HepG2 (cell line): ENCODE data around the gene ARL2. TPM values are rescaled to one million over a fixed set of nuclear protein-coding genes. Genes with fewer than 3 reads are reported as not detected.

ENCODE experiments used
- JARID2 ChIP-seq: sonication (generic); formaldehyde crosslinking; IDR thresholded peaks from 2 replicates; pipeline ENCODE4 v1.8.1; 2023; ENCODE audit warnings: missing genetic modification reagents, inconsistent platforms; ENCODE audit not compliant: insufficient replicate concordance
- KAT8 ChIP-seq: IDR thresholded peaks from 2 replicates; pipeline ENCODE4 v1.6.1; 2016; ENCODE audit warnings: missing genetic modification reagents, missing compliant biosample characterization
- KDM1A ChIP-seq: IDR thresholded peaks from 2 replicates; pipeline ENCODE4 v1.6.1; 2016; ENCODE audit warnings: missing compliant biosample characterization
- PHF5A ChIP-seq: IDR thresholded peaks from one replicate; pipeline ENCODE4 v1.6.1; 2018; ENCODE audit warnings: low read depth, missing genetic modification reagents; ENCODE audit not compliant: unreplicated experiment
- REL ChIP-seq: sonication (generic); formaldehyde crosslinking; conservative IDR thresholded peaks from 2 replicates; pipeline ENCODE4 v1.8.0; 2022; ENCODE audit warnings: mild to moderate bottlenecking, missing genetic modification reagents, moderate library complexity
- SIX1 ChIP-seq: sonication (generic); formaldehyde crosslinking; IDR thresholded peaks from 2 replicates; pipeline ENCODE4 v1.4.0; 2020; ENCODE audit warnings: missing genetic modification reagents, borderline replicate concordance
- ZNF263 ChIP-seq: sonication (generic); formaldehyde crosslinking; IDR thresholded peaks from 2 replicates; pipeline ENCODE4 v1.4.0; 2020; ENCODE audit warnings: missing genetic modification reagents
- ZNF264 ChIP-seq: sonication (generic); formaldehyde crosslinking; IDR thresholded peaks from 2 replicates; pipeline ENCODE4 v1.4.0; 2020; ENCODE audit warnings: missing genetic modification reagents
- ZNF552 ChIP-seq: sonication (generic); formaldehyde crosslinking; IDR thresholded peaks from 2 replicates; pipeline ENCODE4 v1.9.0; 2022; ENCODE audit warnings: missing genetic modification reagents, mild to moderate bottlenecking, borderline replicate concordance
- ZNF564 ChIP-seq: sonication (generic); formaldehyde crosslinking; IDR thresholded peaks from 2 replicates; pipeline ENCODE4 v1.8.1; 2023; ENCODE audit warnings: mild to moderate bottlenecking, missing genetic modification reagents
- ZNF674 ChIP-seq: sonication (generic); formaldehyde crosslinking; IDR thresholded peaks from 2 replicates; pipeline ENCODE4 v1.5.0; 2020; ENCODE audit warnings: low read depth, mild to moderate bottlenecking, missing genetic modification reagents
- ZNF75D ChIP-seq: sonication (generic); formaldehyde crosslinking; IDR thresholded peaks from 2 replicates; pipeline ENCODE4 v1.8.1; 2023; ENCODE audit warnings: missing genetic modification reagents, mild to moderate bottlenecking, borderline replicate concordance
- ZNF761 ChIP-seq: sonication (generic); formaldehyde crosslinking; conservative IDR thresholded peaks from 2 replicates; pipeline ENCODE4 v1.4.0; 2020; ENCODE audit warnings: mild to moderate bottlenecking, missing genetic modification reagents
- ZSCAN29 ChIP-seq: sonication (generic); formaldehyde crosslinking; conservative IDR thresholded peaks from 2 replicates; pipeline ENCODE4 v1.4.0; 2020; ENCODE audit warnings: mild to moderate bottlenecking, missing genetic modification reagents
- polyA plus RNA-seq, 8 experiments: library from polyadenylated mRNA; depleted of rRNA in 3 of 8; stranded (reverse) in 7 of 8; unstranded in 1 of 8; fragments of >200 nt; fragmentation: Illumina TruSeq in 4 of 8; extraction: Trizol in 4 of 8; gene quantifications; 2 replicates each; pipeline versions ENCODE4 v1.2.1 to v1.2.3, GENCODE V29; 2011 to 2016; ENCODE audit warnings: low read depth in 4 of 8, missing spikeins in 1 of 8, mixed read lengths in 1 of 8; ENCODE audit not compliant: insufficient read depth in 1 of 8
- total RNA-seq, 5 experiments: library from RNA; depleted of rRNA; stranded (reverse); fragments of >200 nt; fragmentation: Illumina TruSeq; extraction: Trizol; gene quantifications; 2 replicates each; pipeline ENCODE4 v1.2.3, GENCODE V29; 2016; ENCODE audit warnings: low read depth in 1 of 5
- TF ChIP-seq, protein P1 (sequence below): sonication (generic); formaldehyde crosslinking; IDR thresholded peaks from 2 replicates; pipeline ENCODE4 v1.5.1; 2020; ENCODE audit warnings: missing genetic modification reagents, mild to moderate bottlenecking, borderline replicate concordance
- TF ChIP-seq, protein P2 (sequence below): sonication (generic); formaldehyde crosslinking; IDR thresholded peaks from 2 replicates; pipeline ENCODE4 v1.4.0; 2020; ENCODE audit warnings: missing genetic modification reagents, low read depth, mild to moderate bottlenecking, borderline replicate concordance
- TF ChIP-seq, protein P3 (sequence below): sonication (generic); formaldehyde crosslinking; IDR thresholded peaks from 2 replicates; pipeline ENCODE4 v1.4.0; 2020; ENCODE audit warnings: missing genetic modification reagents
- TF ChIP-seq, protein P4 (sequence below): sonication (generic); formaldehyde crosslinking; IDR thresholded peaks from 2 replicates; pipeline ENCODE4 v1.5.1; 2020; ENCODE audit warnings: mild to moderate bottlenecking, missing genetic modification reagents, moderate library complexity
- TF ChIP-seq, protein P5 (sequence below): sonication (generic); formaldehyde crosslinking; IDR thresholded peaks from 2 replicates; pipeline ENCODE4 v1.5.0; 2020; ENCODE audit warnings: missing genetic modification reagents, mild to moderate bottlenecking, borderline replicate concordance
- TF ChIP-seq, protein P6 (sequence below), 2 experiments: IDR thresholded peaks; 2 replicates each; pipeline ENCODE4 v1.6.1; 2011 to 2012; ENCODE audit warnings: low read length in 2 of 2, borderline replicate concordance in 1 of 2, low read depth in 1 of 2, mild to moderate bottlenecking in 1 of 2, moderate library complexity in 1 of 2

Gene ARL2
- total and polyA plus RNA-seq, 2 of the 13 experiments (the other 11 are each of a cell fraction or from before 2014, with no cell fraction given) = 82.9 to 84.4 TPM

DNA sequence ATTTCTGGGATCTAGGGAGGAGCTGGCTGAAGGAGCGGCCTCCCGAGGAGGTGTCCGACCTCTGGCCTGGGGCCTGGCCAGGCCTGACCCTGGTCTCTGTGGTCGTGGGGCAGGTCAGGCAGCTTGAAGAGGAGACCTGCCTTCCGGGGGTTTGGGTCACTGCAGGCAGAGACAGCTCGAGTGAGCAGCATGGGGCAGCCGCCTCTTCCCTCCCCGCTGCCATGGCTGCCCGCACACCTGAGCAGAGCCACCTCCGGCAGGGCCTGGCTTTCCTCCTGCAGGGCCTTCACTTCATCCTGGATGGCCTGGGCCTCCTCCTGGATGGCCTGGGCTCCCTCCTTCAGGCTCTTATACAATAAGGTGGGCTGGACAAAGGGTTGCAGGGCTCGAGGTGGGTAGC lies 52.4 kb downstream of the ARL2 start (continued):
- TF ChIP-seq, protein P1, sequence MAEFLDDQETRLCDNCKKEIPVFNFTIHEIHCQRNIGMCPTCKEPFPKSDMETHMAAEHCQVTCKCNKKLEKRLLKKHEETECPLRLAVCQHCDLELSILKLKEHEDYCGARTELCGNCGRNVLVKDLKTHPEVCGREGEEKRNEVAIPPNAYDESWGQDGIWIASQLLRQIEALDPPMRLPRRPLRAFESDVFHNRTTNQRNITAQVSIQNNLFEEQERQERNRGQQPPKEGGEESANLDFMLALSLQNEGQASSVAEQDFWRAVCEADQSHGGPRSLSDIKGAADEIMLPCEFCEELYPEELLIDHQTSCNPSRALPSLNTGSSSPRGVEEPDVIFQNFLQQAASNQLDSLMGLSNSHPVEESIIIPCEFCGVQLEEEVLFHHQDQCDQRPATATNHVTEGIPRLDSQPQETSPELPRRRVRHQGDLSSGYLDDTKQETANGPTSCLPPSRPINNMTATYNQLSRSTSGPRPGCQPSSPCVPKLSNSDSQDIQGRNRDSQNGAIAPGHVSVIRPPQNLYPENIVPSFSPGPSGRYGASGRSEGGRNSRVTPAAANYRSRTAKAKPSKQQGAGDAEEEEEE (CRISPR knock-in tag) = no peak
- TF ChIP-seq ZNF564 (CRISPR knock-in tag) (no peak), ZNF264 (CRISPR knock-in tag) (no peak), ZSCAN29 (CRISPR knock-in tag) (no peak), PHF5A (no peak), ZNF552 (CRISPR knock-in tag) (no peak), ZNF75D (no peak), SIX1 (CRISPR knock-in tag) (no peak), ZNF674 (CRISPR knock-in tag) (no peak), ZNF761 (CRISPR knock-in tag) (no peak), KAT8 (CRISPR knock-in tag) (0 out of 2 replicates have a peak, but pooled peaks have one; percentile 19), JARID2 (CRISPR knock-in tag) (no peak), ZNF263 (CRISPR knock-in tag) (peak; percentile 37; the same call in 1 of the 2 replicates), REL (CRISPR knock-in tag) (no peak), KDM1A (CRISPR knock-in tag) (no peak)
- TF ChIP-seq, protein P2, sequence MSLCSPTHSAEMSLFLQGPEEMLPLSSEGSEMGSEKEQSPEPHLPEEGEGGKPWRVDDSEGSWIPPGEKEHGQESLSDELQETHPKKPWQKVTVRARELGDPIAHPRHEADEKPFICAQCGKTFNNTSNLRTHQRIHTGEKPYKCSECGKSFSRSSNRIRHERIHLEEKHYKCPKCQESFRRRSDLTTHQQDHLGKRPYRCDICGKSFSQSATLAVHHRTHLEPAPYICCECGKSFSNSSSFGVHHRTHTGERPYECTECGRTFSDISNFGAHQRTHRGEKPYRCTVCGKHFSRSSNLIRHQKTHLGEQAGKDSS = no peak
- TF ChIP-seq, protein P3, sequence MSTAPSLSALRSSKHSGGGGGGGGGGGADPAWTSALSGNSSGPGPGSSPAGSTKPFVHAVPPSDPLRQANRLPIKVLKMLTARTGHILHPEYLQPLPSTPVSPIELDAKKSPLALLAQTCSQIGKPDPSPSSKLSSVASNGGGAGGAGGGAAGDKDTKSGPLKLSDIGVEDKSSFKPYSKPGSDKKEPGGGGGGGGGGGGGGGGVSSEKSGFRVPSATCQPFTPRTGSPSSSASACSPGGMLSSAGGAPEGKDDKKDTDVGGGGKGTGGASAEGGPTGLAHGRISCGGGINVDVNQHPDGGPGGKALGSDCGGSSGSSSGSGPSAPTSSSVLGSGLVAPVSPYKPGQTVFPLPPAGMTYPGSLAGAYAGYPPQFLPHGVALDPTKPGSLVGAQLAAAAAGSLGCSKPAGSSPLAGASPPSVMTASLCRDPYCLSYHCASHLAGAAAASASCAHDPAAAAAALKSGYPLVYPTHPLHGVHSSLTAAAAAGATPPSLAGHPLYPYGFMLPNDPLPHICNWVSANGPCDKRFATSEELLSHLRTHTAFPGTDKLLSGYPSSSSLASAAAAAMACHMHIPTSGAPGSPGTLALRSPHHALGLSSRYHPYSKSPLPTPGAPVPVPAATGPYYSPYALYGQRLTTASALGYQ (CRISPR knock-in tag) = no peak
- TF ChIP-seq, protein P4, sequence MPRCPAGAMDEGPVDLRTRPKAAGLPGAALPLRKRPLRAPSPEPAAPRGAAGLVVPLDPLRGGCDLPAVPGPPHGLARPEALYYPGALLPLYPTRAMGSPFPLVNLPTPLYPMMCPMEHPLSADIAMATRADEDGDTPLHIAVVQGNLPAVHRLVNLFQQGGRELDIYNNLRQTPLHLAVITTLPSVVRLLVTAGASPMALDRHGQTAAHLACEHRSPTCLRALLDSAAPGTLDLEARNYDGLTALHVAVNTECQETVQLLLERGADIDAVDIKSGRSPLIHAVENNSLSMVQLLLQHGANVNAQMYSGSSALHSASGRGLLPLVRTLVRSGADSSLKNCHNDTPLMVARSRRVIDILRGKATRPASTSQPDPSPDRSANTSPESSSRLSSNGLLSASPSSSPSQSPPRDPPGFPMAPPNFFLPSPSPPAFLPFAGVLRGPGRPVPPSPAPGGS (CRISPR knock-in tag) = no peak
- TF ChIP-seq, protein P5, sequence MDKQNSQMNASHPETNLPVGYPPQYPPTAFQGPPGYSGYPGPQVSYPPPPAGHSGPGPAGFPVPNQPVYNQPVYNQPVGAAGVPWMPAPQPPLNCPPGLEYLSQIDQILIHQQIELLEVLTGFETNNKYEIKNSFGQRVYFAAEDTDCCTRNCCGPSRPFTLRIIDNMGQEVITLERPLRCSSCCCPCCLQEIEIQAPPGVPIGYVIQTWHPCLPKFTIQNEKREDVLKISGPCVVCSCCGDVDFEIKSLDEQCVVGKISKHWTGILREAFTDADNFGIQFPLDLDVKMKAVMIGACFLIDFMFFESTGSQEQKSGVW (CRISPR knock-in tag) = no peak
- TF ChIP-seq, protein P6, sequence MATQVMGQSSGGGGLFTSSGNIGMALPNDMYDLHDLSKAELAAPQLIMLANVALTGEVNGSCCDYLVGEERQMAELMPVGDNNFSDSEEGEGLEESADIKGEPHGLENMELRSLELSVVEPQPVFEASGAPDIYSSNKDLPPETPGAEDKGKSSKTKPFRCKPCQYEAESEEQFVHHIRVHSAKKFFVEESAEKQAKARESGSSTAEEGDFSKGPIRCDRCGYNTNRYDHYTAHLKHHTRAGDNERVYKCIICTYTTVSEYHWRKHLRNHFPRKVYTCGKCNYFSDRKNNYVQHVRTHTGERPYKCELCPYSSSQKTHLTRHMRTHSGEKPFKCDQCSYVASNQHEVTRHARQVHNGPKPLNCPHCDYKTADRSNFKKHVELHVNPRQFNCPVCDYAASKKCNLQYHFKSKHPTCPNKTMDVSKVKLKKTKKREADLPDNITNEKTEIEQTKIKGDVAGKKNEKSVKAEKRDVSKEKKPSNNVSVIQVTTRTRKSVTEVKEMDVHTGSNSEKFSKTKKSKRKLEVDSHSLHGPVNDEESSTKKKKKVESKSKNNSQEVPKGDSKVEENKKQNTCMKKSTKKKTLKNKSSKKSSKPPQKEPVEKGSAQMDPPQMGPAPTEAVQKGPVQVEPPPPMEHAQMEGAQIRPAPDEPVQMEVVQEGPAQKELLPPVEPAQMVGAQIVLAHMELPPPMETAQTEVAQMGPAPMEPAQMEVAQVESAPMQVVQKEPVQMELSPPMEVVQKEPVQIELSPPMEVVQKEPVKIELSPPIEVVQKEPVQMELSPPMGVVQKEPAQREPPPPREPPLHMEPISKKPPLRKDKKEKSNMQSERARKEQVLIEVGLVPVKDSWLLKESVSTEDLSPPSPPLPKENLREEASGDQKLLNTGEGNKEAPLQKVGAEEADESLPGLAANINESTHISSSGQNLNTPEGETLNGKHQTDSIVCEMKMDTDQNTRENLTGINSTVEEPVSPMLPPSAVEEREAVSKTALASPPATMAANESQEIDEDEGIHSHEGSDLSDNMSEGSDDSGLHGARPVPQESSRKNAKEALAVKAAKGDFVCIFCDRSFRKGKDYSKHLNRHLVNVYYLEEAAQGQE (IDR thresholded peaks at IDR 0.05; ENCODE audit: borderline replicate concordance in 1 of 2, low read depth in 1 of 2, low read length in 2 of 2) = no peak
